HCT116 (cell line): ENCODE data around the gene KIF26B. TPM values are rescaled to one million over a fixed set of nuclear protein-coding genes. Genes with fewer than 3 reads are reported as not detected.

ENCODE experiments used
- ATAC-seq: fragments of 200-7000 bp; cut with Tn5 transposase; 2 replicates; pipeline ENCODE4 v1.9.1; 2020; ENCODE audit warnings: mild to moderate bottlenecking, moderate library complexity
- BruUV-seq: library from RNA; stranded (reverse); fragments of 400-500 nt; replicated peaks from 2 replicates; lab custom pipeline; 2021; lab: Mats Ljungman, UMichigan
- CTCF ChIA-PET: fragments of 300-600 bp; sonication (Branson Sonifier 250); formaldehyde crosslinking; loops from one replicate; lab custom pipeline; 2021; ENCODE audit warnings: antibody characterized with exemption; lab: Charles Lee
- POLR2A ChIA-PET: fragments of 300-600, 350-600 bp; sonication (Branson Sonifier 250); formaldehyde crosslinking; loops from one replicate; lab custom pipeline; 2021; ENCODE audit warnings: antibody characterized with exemption; lab: Charles Lee
- RAD21 ChIA-PET, 2 experiments: fragments of 300-600 bp; sonication (Branson Sonifier 250); formaldehyde crosslinking; loops; one replicate each; lab custom pipeline; 2023; ENCODE audit warnings: low total read pairs in 2 of 2; ENCODE audit not compliant: uncharacterized antibody in 2 of 2, unreplicated experiment in 2 of 2, low non-redundant PET in 1 of 2; lab: Charles Lee
- DNase-seq: peaks from one replicate; pipeline ENCODE4 v3.0.0-alpha.2; 2010; ENCODE audit warnings: low read depth, low spot score
- H2AFZ ChIP-seq: fragments of 200-600 bp; shearing (Covaris generic), sonication (generic); 2 replicates; pipeline ENCODE4 v1.6.1; 2017; ENCODE audit warnings: low read depth, mixed run types, mixed read lengths, antibody characterized with exemption, low read length; ENCODE audit not compliant: poor library complexity, severe bottlenecking
- H3K27ac ChIP-seq: 2 replicates; pipeline ENCODE4 v1.5.1; 2012; ENCODE audit warnings: low read depth, low read length
- H3K27me3 ChIP-seq: fragments of 200-600 bp; sonication (generic); 2 replicates; pipeline ENCODE4 v1.6.1; 2016; ENCODE audit warnings: mixed run types, low read length, mixed read lengths; ENCODE audit not compliant: insufficient read depth
- H3K36me3 ChIP-seq, 2 experiments: fragments of 200-500 bp in 1 of 2; fragments of 200-600 bp in 1 of 2; sonication (Bioruptor generic) in 1 of 2; sonication (generic) in 1 of 2; 2 replicates each; pipeline versions ENCODE4 v1.5.1 to v1.6.1; 2014 to 2016; ENCODE audit warnings: low read length in 2 of 2, inconsistent platforms in 1 of 2, mixed read lengths in 1 of 2, mixed run types in 1 of 2; ENCODE audit not compliant: insufficient read depth in 2 of 2, control insufficient read depth in 1 of 2
- H3K4me1 ChIP-seq, 2 experiments: fragments of 200-600 bp in 1 of 2; sonication (generic) in 1 of 2; 2 replicates each; pipeline versions ENCODE4 v1.5.1 to v1.6.1; 2012 to 2017; ENCODE audit warnings: low read length in 2 of 2, inconsistent platforms in 1 of 2, mild to moderate bottlenecking in 1 of 2, mixed read lengths in 1 of 2, mixed run types in 1 of 2, moderate library complexity in 1 of 2; ENCODE audit not compliant: insufficient read depth in 2 of 2, control insufficient read depth in 1 of 2
- H3K4me2 ChIP-seq: fragments of 200-600 bp; sonication (generic); 2 replicates; pipeline ENCODE4 v1.6.1; 2017; ENCODE audit warnings: mixed run types, low read length, mixed read lengths
- H3K4me3 ChIP-seq, 2 experiments: fragments of 200-600 bp in 1 of 2; sonication (generic) in 1 of 2; replicated peaks in 1 of 2; 2 replicates each; pipeline ENCODE4 v1.5.1; 2011 to 2016; ENCODE audit warnings: low read length in 2 of 2, control low read depth in 1 of 2, low read depth in 1 of 2, mild to moderate bottlenecking in 1 of 2, mixed read lengths in 1 of 2, mixed run types in 1 of 2
- H3K79me2 ChIP-seq: fragments of 200-600 bp; sonication (generic); 2 replicates; pipeline ENCODE4 v1.6.1; 2017; ENCODE audit warnings: mild to moderate bottlenecking, mixed run types, low read length, moderate library complexity, mixed read lengths; ENCODE audit not compliant: insufficient read depth
- H3K9ac ChIP-seq: fragments of 200-600 bp; sonication (generic); 2 replicates; pipeline ENCODE4 v1.6.1; 2016; ENCODE audit warnings: low read length, mixed read lengths
- H3K9me2 ChIP-seq: fragments of 200-600 bp; sonication (generic), shearing (Covaris generic); 2 replicates; pipeline ENCODE4 v1.6.1; 2017; ENCODE audit warnings: mixed run types, mild to moderate bottlenecking, moderate library complexity; ENCODE audit not compliant: insufficient read depth
- H3K9me3 ChIP-seq, 2 experiments: fragments of 200-500 bp in 1 of 2; fragments of 200-600 bp in 1 of 2; sonication (Bioruptor generic) in 1 of 2; sonication (generic) in 1 of 2; 2 replicates each; pipeline ENCODE4 v1.6.1; 2014 to 2017; ENCODE audit warnings: low read length in 2 of 2, mixed read lengths in 2 of 2, inconsistent platforms in 1 of 2, low read depth in 1 of 2, mild to moderate bottlenecking in 1 of 2, mixed run types in 1 of 2, moderate library complexity in 1 of 2; ENCODE audit not compliant: control insufficient read depth in 1 of 2, insufficient read depth in 1 of 2
- H4K20me1 ChIP-seq: fragments of 200-600 bp; sonication (generic), shearing (Covaris generic); 2 replicates; pipeline ENCODE4 v1.6.1; 2017; ENCODE audit warnings: mixed run types, mild to moderate bottlenecking, moderate library complexity; ENCODE audit not compliant: insufficient read depth
- ATF3 ChIP-seq: IDR thresholded peaks from 2 replicates; pipeline ENCODE4 v1.6.1; 2012
- CBX3 ChIP-seq: IDR thresholded peaks from 2 replicates; pipeline ENCODE4 v1.6.1; 2012; ENCODE audit warnings: low read depth
- CEBPB ChIP-seq: IDR thresholded peaks from 2 replicates; pipeline ENCODE4 v1.6.1; 2012; ENCODE audit warnings: low read depth
- EGR1 ChIP-seq: IDR thresholded peaks from 2 replicates; pipeline ENCODE4 v1.6.1; 2012; ENCODE audit warnings: low read depth
- EZH2 ChIP-seq: fragments of 200-600 bp; sonication (generic); IDR thresholded peaks from 2 replicates; pipeline ENCODE4 v1.6.1; 2017; ENCODE audit warnings: antibody characterized with exemption, mixed run types
- EZH2phosphoT487 ChIP-seq: fragments of 200-600 bp; IDR thresholded peaks from 2 replicates; pipeline ENCODE4 v1.6.1; 2018; ENCODE audit warnings: antibody characterized with exemption, borderline replicate concordance
- FOSL1 ChIP-seq: IDR thresholded peaks from 2 replicates; pipeline ENCODE4 v1.6.1; 2012; ENCODE audit warnings: low read depth
- POLR2A ChIP-seq: IDR thresholded peaks from 2 replicates; pipeline ENCODE4 v1.7.0; 2011; ENCODE audit warnings: borderline replicate concordance; ENCODE audit not compliant: insufficient read depth, insufficient read length; ENCODE audit errors: extremely low read depth
- POLR2AphosphoS5 ChIP-seq: IDR thresholded peaks from 2 replicates; pipeline ENCODE4 v1.6.1; 2011; ENCODE audit warnings: mild to moderate bottlenecking, low read depth, low read length, moderate library complexity
- SIN3A ChIP-seq: IDR thresholded peaks from 2 replicates; pipeline ENCODE4 v1.6.1; 2012; ENCODE audit warnings: low read depth
- SRF ChIP-seq: IDR thresholded peaks from 2 replicates; pipeline ENCODE4 v1.6.1; 2012; ENCODE audit warnings: low read depth
- TCF7L2 ChIP-seq: IDR thresholded peaks from 2 replicates; pipeline ENCODE4 v1.7.0; 2011; ENCODE audit warnings: borderline replicate concordance, inconsistent platforms; ENCODE audit not compliant: insufficient read depth, insufficient read length; ENCODE audit errors: extremely low read depth
- YY1 ChIP-seq: IDR thresholded peaks from 2 replicates; pipeline ENCODE4 v1.6.1; 2011; ENCODE audit warnings: low read length, low read depth, moderate library complexity, mild to moderate bottlenecking; ENCODE audit not compliant: insufficient replicate concordance; ENCODE audit errors: extremely low read depth
- ZFX ChIP-seq: fragments of 450-650 bp; IDR thresholded peaks from 2 replicates; pipeline ENCODE4 v1.6.1; 2017
- ZNF274 ChIP-seq: fragments of 200-500 bp; sonication (Bioruptor generic); IDR thresholded peaks from 2 replicates; pipeline ENCODE4 v1.6.1; 2014; ENCODE audit warnings: mild to moderate bottlenecking, low read depth, low read length, inconsistent platforms
- intact Hi-C: fragments of 100-400 bp; cut with micrococcal nuclease; formaldehyde crosslinking; loops from 2 replicates; pipeline ENCODE4 v1.10.0; 2022
- total RNA-seq: library from RNA; stranded (reverse); gene quantifications from one replicate; pipeline ENCODE4 v1.2.1, GENCODE V29; 2021; ENCODE audit not compliant: unreplicated experiment
- TF ChIP-seq, protein P1 (sequence below): IDR thresholded peaks from 2 replicates; pipeline ENCODE4 v1.6.1; 2011; ENCODE audit warnings: mild to moderate bottlenecking, low read length, moderate library complexity; ENCODE audit not compliant: insufficient replicate concordance; ENCODE audit errors: extremely low read depth
- TF ChIP-seq, protein P2 (sequence below): IDR thresholded peaks from 2 replicates; pipeline ENCODE4 v1.6.1; 2012; ENCODE audit warnings: low read depth
- TF ChIP-seq, protein P3 (sequence below): IDR thresholded peaks from 2 replicates; pipeline ENCODE4 v1.6.1; 2012

Gene KIF26B
- total RNA-seq, 1 experiment from 2014 or later: 0.49 TPM

DNA sequence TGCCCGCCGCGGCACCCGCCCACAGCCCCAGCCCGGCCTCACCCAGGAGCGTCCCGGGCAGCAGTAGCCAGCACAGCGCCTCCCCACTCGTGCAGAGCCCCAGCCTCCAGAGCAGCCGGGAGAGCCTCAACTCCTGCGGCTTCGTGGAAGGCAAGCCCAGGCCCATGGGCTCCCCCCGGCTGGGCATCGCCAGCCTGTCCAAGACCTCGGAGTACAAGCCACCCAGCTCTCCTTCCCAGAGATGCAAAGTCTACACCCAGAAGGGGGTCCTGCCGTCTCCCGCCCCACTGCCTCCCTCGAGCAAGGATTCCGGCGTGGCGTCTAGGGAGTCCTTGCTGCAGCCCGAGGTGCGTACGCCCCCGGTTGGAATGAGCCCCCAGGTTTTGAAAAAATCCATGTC, 531.2 kb downstream of the KIF26B start:
- Histone ChIP-seq H4K20me1 (no peaks in the 10 kb centered on the region), H3K27ac (no peak overlapping the region), H3K79me2 (no peaks in the 10 kb centered on the region), H3K9me3 (no peaks in the 10 kb centered on the region), H3K4me3 (no peak overlapping the region), H2AFZ (no peak overlapping the region), H3K9ac (no peak overlapping the region), H3K9me2 (no peaks in the 10 kb centered on the region), H3K27me3 (no peaks in the 10 kb centered on the region), H3K36me3 (no peaks in the 10 kb centered on the region), H3K4me1 (no peaks in the 10 kb centered on the region), H3K4me2 (no peak overlapping the region)
- BruUV-seq: no TSS peak
- TF ChIP-seq SRF (no peak), EGR1 (no peak), ATF3 (no peak), ZNF274 (no peak), FOSL1 (no peak), YY1 (no peak), ZFX (no peak), SIN3A (no peak), EZH2 (no peak), CBX3 (no peak), EZH2phosphoT487 (no peak), CEBPB (no peak), TCF7L2 (no peak), POLR2AphosphoS5 (no peak), POLR2A (no peak)
- TF ChIP-seq, protein P1, sequence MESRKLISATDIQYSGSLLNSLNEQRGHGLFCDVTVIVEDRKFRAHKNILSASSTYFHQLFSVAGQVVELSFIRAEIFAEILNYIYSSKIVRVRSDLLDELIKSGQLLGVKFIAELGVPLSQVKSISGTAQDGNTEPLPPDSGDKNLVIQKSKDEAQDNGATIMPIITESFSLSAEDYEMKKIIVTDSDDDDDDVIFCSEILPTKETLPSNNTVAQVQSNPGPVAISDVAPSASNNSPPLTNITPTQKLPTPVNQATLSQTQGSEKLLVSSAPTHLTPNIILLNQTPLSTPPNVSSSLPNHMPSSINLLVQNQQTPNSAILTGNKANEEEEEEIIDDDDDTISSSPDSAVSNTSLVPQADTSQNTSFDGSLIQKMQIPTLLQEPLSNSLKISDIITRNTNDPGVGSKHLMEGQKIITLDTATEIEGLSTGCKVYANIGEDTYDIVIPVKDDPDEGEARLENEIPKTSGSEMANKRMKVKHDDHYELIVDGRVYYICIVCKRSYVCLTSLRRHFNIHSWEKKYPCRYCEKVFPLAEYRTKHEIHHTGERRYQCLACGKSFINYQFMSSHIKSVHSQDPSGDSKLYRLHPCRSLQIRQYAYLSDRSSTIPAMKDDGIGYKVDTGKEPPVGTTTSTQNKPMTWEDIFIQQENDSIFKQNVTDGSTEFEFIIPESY: no peak
- TF ChIP-seq, protein P2, sequence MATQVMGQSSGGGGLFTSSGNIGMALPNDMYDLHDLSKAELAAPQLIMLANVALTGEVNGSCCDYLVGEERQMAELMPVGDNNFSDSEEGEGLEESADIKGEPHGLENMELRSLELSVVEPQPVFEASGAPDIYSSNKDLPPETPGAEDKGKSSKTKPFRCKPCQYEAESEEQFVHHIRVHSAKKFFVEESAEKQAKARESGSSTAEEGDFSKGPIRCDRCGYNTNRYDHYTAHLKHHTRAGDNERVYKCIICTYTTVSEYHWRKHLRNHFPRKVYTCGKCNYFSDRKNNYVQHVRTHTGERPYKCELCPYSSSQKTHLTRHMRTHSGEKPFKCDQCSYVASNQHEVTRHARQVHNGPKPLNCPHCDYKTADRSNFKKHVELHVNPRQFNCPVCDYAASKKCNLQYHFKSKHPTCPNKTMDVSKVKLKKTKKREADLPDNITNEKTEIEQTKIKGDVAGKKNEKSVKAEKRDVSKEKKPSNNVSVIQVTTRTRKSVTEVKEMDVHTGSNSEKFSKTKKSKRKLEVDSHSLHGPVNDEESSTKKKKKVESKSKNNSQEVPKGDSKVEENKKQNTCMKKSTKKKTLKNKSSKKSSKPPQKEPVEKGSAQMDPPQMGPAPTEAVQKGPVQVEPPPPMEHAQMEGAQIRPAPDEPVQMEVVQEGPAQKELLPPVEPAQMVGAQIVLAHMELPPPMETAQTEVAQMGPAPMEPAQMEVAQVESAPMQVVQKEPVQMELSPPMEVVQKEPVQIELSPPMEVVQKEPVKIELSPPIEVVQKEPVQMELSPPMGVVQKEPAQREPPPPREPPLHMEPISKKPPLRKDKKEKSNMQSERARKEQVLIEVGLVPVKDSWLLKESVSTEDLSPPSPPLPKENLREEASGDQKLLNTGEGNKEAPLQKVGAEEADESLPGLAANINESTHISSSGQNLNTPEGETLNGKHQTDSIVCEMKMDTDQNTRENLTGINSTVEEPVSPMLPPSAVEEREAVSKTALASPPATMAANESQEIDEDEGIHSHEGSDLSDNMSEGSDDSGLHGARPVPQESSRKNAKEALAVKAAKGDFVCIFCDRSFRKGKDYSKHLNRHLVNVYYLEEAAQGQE: no peak
- TF ChIP-seq, protein P3, sequence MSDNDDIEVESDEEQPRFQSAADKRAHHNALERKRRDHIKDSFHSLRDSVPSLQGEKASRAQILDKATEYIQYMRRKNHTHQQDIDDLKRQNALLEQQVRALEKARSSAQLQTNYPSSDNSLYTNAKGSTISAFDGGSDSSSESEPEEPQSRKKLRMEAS: no peak
- ATAC-seq (no peak), DNase-seq (no peak)
- ChIA-PET CTCF (no interaction called here), RAD21 (no interaction called here), POLR2A (no interaction called here)
- intact Hi-C loops: no loop called here
